BLaER1 treated with 17β-estradiol and CSF1 and Interleukin-3, amounts not matched to agents 10 nM and 100 nM (cell line): ENCODE data around the gene SAG.

ENCODE experiments used
- H3K27ac ChIP-seq, 11 experiments: shearing (Covaris generic); formaldehyde crosslinking; 2 replicates each; pipeline ENCODE4 v1.8.1; 2022
- H3K27me3 ChIP-seq, 11 experiments: shearing (Covaris generic); formaldehyde crosslinking; 2 replicates each; pipeline ENCODE4 v1.8.1; 2022
- H3K36me3 ChIP-seq, 11 experiments: shearing (Covaris generic); formaldehyde crosslinking; 2 replicates each; pipeline ENCODE4 v1.8.1; 2022
- H3K4me1 ChIP-seq, 10 experiments: shearing (Covaris generic); formaldehyde crosslinking; 2 replicates each; pipeline ENCODE4 v1.8.1; 2022
- H3K4me2 ChIP-seq, 11 experiments: shearing (Covaris generic); formaldehyde crosslinking; 2 replicates each; pipeline ENCODE4 v1.8.1; 2022
- H3K4me3 ChIP-seq, 10 experiments: shearing (Covaris generic); formaldehyde crosslinking; 2 replicates each; pipeline ENCODE4 v1.8.1; 2022
- H3K9ac ChIP-seq, 11 experiments: shearing (Covaris generic); formaldehyde crosslinking; 2 replicates each; pipeline ENCODE4 v1.8.1; 2022
- H3K9me3 ChIP-seq, 11 experiments: shearing (Covaris generic); formaldehyde crosslinking; replicated peaks in 1 of 11; 2 replicates each; pipeline ENCODE4 v1.8.1; 2022
- H4K20me1 ChIP-seq, 11 experiments: shearing (Covaris generic); formaldehyde crosslinking; 2 replicates each; pipeline ENCODE4 v1.8.1; 2022
- Cebpa-rat ChIP-seq, 11 experiments: shearing (Covaris generic); IDR thresholded peaks; 2 replicates each; pipeline ENCODE4 v1.8.1; 2022

Gene SAG

GRCh38 chr2:233384811-233385488 is 77.3 kb downstream of the SAG start:
- H3K9ac ChIP-seq, result peak overlapping the region; percentile 28 to 76 (median 55); a peak in 20 of 22 replicates
- peak overlapping the region; percentile 73 to 97 (median 91) for H3K4me2 ChIP-seq
- peak overlapping the region in 10 of 11 experiments; percentile 14 to 75 (median 60); a peak in 19 of 22 replicates for H3K27ac ChIP-seq
- no peak for TF ChIP-seq Cebpa-rat (IDR thresholded peaks at IDR 0.05)
- peaks cover 14 to 91% (median 63%) of the 10 kb centered on the region in 11 experiments for H3K36me3 ChIP-seq
- H3K4me3 ChIP-seq, result peak overlapping the region in 6 of 10 experiments; percentile 0 to 44 (median 22); a peak in 9 of 20 replicates
- H3K27me3 ChIP-seq, result no peaks in the 10 kb centered on the region
- H3K9me3 ChIP-seq, result peaks cover 0 to 11% (median 0%) of the 10 kb centered on the region in 11 experiments; a peak in 6 of 22 replicates
- H4K20me1 ChIP-seq, result peaks cover 73 to 100% (median 100%) of the 10 kb centered on the region in 11 experiments; a peak in 21 of 22 replicates
- peaks cover 79 to 100% (median 85%) of the 10 kb centered on the region in 10 experiments for H3K4me1 ChIP-seq

- H4K20me1 ChIP-seq, result peaks cover 67 to 100% (median 100%) of the 10 kb centered on the region in 11 experiments; a peak in 21 of 22 replicates
- peak overlapping the region; percentile 73 to 97 (median 91) for H3K4me2 ChIP-seq
- TF ChIP-seq Cebpa-rat (IDR thresholded peaks at IDR 0.05), result no peak
- H3K36me3 ChIP-seq, result peaks cover 20 to 91% (median 68%) of the 10 kb centered on the region in 11 experiments
- H3K27me3 ChIP-seq, result no peaks in the 10 kb centered on the region
- H3K9me3 ChIP-seq, result peaks cover 0 to 11% (median 0%) of the 10 kb centered on the region in 11 experiments; a peak in 6 of 22 replicates
- H3K4me3 ChIP-seq, result peak overlapping the region in 3 of 10 experiments; percentile 8 to 44 (median 43); a peak in 3 of 20 replicates
- H3K4me1 ChIP-seq, result peaks cover 73 to 97% (median 79%) of the 10 kb centered on the region in 10 experiments
- H3K9ac ChIP-seq, result peak overlapping the region; percentile 10 to 76 (median 55); a peak in 18 of 22 replicates
- H3K27ac ChIP-seq, result peak overlapping the region in 10 of 11 experiments; percentile 14 to 75 (median 60); a peak in 19 of 22 replicates
These were observed 78.0 kb downstream of the SAG start for GRCh38 chr2:233385489-233386044.

- Histone ChIP-seq H3K9me3 (peaks cover 0 to 11% (median 0%) of the 10 kb centered on the region in 11 experiments; a peak in 6 of 22 replicates), H3K9ac (peak overlapping the region in 4 of 11 experiments; percentile 65 to 76 (median 69); a peak in 8 of 22 replicates), H3K4me2 (peak overlapping the region; percentile 73 to 97 (median 91)), H3K27ac (peak overlapping the region in 8 of 11 experiments; percentile 14 to 75 (median 62); a peak in 13 of 22 replicates), H3K4me1 (peaks cover 63 to 88% (median 69%) of the 10 kb centered on the region in 10 experiments), H3K27me3 (no peaks in the 10 kb centered on the region), H3K4me3 (peak overlapping the region in 3 of 10 experiments; percentile 8 to 44 (median 43); a peak in 4 of 20 replicates), H4K20me1 (peaks cover 59 to 100% (median 99%) of the 10 kb centered on the region in 11 experiments; a peak in 21 of 22 replicates), H3K36me3 (peaks cover 30 to 91% (median 70%) of the 10 kb centered on the region in 11 experiments)
- TF ChIP-seq Cebpa-rat (IDR thresholded peaks at IDR 0.05), result no peak
These were observed 78.9 kb downstream of the SAG start for GRCh38 chr2:233386382-233387041.

GRCh38 chr2:233387225-233387624 is 79.6 kb downstream of the SAG start:
- H3K27me3 ChIP-seq, result no peaks in the 10 kb centered on the region
- H3K4me1 ChIP-seq, result peaks cover 57 to 81% (median 62%) of the 10 kb centered on the region in 10 experiments
- H3K27ac ChIP-seq, result peak overlapping the region in 6 of 11 experiments; percentile 2 to 75 (median 48); a peak in 8 of 22 replicates
- H4K20me1 ChIP-seq, result peaks cover 54 to 100% (median 99%) of the 10 kb centered on the region in 11 experiments; a peak in 21 of 22 replicates
- peaks cover 0 to 11% (median 0%) of the 10 kb centered on the region in 11 experiments; a peak in 6 of 22 replicates for H3K9me3 ChIP-seq
- H3K4me2 ChIP-seq, result peak overlapping the region; percentile 73 to 97 (median 91); a peak in 21 of 22 replicates
- peak overlapping the region in 7 of 11 experiments; percentile 3 to 70 (median 63); a peak in 8 of 22 replicates for H3K9ac ChIP-seq
- TF ChIP-seq Cebpa-rat (IDR thresholded peaks at IDR 0.05), result no peak
- peaks cover 37 to 91% (median 72%) of the 10 kb centered on the region in 11 experiments for H3K36me3 ChIP-seq
- H3K4me3 ChIP-seq, result peak overlapping the region in 2 of 10 experiments; percentile 43 to 44; a peak in 2 of 20 replicates

GRCh38 chr2:233387667-233388528 is 80.3 kb downstream of the SAG start:
- Histone ChIP-seq H3K9ac (peak overlapping the region in 8 of 11 experiments; percentile 2 to 70 (median 33); a peak in 10 of 22 replicates), H3K4me3 (peak overlapping the region in 2 of 10 experiments; percentile 43 to 44; a peak in 2 of 20 replicates), H3K9me3 (peaks cover 0 to 11% (median 0%) of the 10 kb centered on the region in 11 experiments; a peak in 6 of 22 replicates), H3K4me2 (peak overlapping the region; percentile 73 to 97 (median 91)), H4K20me1 (peaks cover 49 to 100% (median 96%) of the 10 kb centered on the region in 11 experiments; a peak in 21 of 22 replicates), H3K36me3 (peaks cover 41 to 91% (median 72%) of the 10 kb centered on the region in 11 experiments), H3K27ac (peak overlapping the region in 7 of 11 experiments; percentile 2 to 74 (median 24); a peak in 7 of 22 replicates), H3K27me3 (no peaks in the 10 kb centered on the region), H3K4me1 (peaks cover 52 to 74% (median 55%) of the 10 kb centered on the region in 10 experiments)
- no peak for TF ChIP-seq Cebpa-rat (IDR thresholded peaks at IDR 0.05)

GRCh38 chr2:233389601-233390125 is 82.0 kb downstream of the SAG start:
- Histone ChIP-seq H3K4me2 (no peak overlapping the region), H3K9me3 (peaks cover 0 to 11% (median 0%) of the 10 kb centered on the region in 11 experiments; a peak in 6 of 22 replicates), H4K20me1 (peaks cover 35 to 100% (median 93%) of the 10 kb centered on the region in 11 experiments; a peak in 21 of 22 replicates), H3K27me3 (no peaks in the 10 kb centered on the region), H3K36me3 (peaks cover 59 to 94% (median 82%) of the 10 kb centered on the region in 11 experiments), H3K27ac (no peak overlapping the region), H3K4me3 (no peak overlapping the region), H3K4me1 (peaks cover 37 to 56% (median 38%) of the 10 kb centered on the region in 10 experiments), H3K9ac (no peak overlapping the region)
- no peak for TF ChIP-seq Cebpa-rat (IDR thresholded peaks at IDR 0.05)

- Histone ChIP-seq H3K4me2 (no peak overlapping the region), H3K9me3 (peaks cover 0 to 15% (median 0%) of the 10 kb centered on the region in 11 experiments; a peak in 3 of 22 replicates), H3K27me3 (no peaks in the 10 kb centered on the region), H3K27ac (peak overlapping the region in 1 of 11 experiments; percentile 28; a peak in 1 of 22 replicates), H4K20me1 (peaks cover 5 to 97% (median 79%) of the 10 kb centered on the region in 11 experiments; a peak in 20 of 22 replicates), H3K9ac (no peak overlapping the region), H3K4me3 (no peak overlapping the region), H3K4me1 (peaks cover 26 to 43% (median 29%) of the 10 kb centered on the region in 10 experiments), H3K36me3 (peaks cover 67 to 97% (median 95%) of the 10 kb centered on the region in 11 experiments)
- TF ChIP-seq Cebpa-rat (IDR thresholded peaks at IDR 0.05), result no peak
These were observed 88.1 kb downstream of the SAG start for GRCh38 chr2:233395687-233396086.
